Panc1 (cell line): ENCODE results near the gene EHD4.

Source experiments
- POLR2AphosphoS5 ChIP-seq: IDR thresholded peaks from 2 replicates; pipeline ENCODE4 v1.6.1; 2012; ENCODE audit warnings: mild to moderate bottlenecking, low read depth, low read length, moderate library complexity
- TF ChIP-seq, protein P1 (sequence below): fragments of 450-650 bp; IDR thresholded peaks from 2 replicates; pipeline ENCODE4 v1.5.1; 2017; ENCODE audit warnings: mild to moderate bottlenecking

GRCh38 chr15:41965441-41966413 is 6.6 kb downstream of the EHD4 start:
- no peak for TF ChIP-seq POLR2AphosphoS5
- TF ChIP-seq, protein P1, sequence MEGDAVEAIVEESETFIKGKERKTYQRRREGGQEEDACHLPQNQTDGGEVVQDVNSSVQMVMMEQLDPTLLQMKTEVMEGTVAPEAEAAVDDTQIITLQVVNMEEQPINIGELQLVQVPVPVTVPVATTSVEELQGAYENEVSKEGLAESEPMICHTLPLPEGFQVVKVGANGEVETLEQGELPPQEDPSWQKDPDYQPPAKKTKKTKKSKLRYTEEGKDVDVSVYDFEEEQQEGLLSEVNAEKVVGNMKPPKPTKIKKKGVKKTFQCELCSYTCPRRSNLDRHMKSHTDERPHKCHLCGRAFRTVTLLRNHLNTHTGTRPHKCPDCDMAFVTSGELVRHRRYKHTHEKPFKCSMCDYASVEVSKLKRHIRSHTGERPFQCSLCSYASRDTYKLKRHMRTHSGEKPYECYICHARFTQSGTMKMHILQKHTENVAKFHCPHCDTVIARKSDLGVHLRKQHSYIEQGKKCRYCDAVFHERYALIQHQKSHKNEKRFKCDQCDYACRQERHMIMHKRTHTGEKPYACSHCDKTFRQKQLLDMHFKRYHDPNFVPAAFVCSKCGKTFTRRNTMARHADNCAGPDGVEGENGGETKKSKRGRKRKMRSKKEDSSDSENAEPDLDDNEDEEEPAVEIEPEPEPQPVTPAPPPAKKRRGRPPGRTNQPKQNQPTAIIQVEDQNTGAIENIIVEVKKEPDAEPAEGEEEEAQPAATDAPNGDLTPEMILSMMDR, result no peak
